ENCODE results near the gene SKOR1.

The SKOR1 gene

DNA sequence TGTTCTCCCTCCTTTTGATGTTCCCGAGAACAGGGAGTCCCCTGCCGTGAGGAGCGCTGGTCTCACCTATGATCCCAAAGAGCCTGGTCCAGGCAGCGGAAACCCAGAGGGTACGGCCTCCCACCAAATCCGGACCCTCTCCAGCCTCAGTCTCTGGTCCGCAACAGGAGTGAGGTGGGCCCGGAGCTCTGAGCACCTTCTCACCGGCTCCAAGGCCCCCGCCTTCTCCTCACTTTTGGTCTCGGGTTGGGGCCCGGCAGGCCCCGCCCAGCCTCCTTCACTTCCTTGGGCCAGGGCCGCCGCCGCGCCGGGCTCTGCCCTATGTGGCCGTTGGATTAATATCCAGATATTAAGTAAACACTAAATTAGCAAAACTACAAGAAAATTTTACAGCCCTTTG is 5.7 kb upstream of the SKOR1 start:
- DNase-seq: no peak

DNA sequence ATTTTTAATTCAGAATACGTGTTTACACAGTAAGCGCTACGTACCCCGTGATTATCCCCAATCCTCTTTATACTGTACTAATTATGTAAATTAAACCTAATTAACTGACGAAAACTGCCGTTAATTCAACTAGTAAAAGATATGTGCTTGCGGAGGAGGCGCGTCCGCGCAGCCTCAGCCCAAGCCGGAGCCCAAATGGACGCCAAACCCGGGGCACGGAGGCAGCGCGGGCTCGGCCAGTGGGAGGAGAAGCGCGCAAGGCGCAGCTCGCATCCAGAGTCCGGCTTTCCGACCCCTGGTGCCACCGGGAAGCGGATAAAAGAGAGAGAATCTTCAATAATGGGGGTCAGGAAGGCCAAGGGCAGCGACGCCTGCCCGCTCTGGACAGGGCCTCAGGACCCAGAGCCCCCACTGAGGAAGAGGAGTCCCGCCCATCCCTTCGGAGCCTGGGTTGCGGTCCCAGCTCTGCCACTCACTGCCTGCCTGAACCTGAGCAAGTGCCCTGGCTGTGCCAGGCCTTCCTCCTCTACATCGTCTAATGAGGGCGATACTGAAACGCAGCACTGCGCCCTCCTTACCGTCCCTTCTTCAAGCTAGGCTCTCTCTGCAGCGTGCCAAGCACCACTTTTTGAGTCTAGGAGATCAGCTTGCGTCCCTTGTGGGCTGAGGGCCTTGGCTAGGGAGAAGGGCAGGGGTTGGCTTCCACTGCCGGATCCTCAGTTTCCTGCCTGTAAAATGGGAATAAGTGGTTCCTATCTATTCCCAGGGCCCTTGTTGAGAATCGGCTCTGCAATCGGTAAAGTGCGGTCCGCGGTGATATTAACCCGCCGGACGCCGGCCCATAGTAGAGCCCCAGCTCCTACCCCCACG is 5.0 kb upstream of the SKOR1 start:
- DNase-seq: no peak

DNA sequence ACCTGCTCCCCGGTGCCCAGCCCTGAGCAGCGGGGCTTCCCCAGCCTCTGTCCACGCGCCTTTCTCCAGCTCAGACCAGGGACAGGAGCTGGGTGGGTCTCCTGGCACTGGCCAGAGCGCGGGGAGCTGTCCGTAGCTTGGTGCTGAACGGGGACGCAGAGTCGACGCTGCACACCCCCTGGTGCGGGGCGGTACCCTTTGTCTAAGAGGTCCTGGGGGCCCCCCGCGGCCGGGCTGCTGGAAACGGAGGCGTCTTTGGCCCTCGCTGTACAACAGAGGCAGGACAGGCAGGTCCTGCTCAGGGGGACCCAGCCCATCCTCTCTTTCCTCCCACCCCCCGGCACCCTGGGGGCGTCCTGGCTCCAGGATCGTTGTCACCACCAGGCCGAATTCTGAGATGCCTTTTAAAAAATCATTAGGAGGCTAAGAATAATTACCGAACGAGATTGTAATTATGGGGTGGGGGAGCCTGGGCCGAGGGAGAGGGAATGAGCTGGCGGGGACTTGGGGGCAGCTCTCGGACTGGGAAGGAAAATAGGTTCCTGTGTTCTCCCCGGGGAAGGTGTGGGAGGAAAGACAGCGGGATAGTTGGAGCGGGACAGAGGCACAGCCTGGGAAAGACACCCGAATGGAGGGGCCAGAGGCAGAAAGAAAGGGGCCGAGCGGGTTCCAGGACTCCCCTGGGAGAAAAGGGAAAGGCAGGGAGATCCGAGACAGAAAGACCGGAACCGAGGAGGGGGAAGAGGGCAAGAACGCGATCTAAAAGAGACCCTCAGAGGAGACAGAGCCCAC is 4.1 kb upstream of the SKOR1 start:
- DNase-seq: no peak

DNA sequence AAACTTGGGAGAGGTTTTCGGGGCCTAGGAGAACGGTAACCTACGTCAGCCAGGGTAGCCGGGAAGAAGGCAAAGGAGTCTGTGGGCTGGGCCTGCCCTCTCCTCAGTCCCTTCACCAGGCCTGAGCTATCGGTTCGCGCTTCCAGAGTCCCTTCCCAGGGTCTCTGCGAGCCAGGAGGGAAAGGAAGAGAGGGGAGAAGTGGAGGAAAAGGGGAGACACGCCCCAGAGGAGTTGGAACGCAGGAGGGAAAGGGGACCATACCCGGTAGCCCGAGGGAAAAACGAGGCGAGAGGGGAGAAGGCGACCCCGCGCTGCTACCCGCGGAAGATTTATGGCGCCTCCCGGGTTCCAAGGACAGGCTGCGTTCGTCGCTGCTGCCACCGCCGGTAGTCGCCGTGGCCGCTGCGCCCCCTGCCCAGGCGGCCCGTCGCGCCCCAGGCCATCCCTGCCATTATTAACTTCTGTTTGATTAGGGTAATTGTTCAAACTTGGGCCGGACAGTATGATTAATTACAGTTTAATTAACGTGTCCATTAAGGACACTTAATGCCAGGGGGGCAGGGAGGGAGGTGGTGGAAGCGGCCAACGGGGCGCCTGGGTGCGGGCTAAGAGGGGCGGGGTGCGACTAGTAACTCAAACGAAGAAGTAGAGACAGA is 3.4 kb upstream of the SKOR1 start:
- no peak for DNase-seq

DNA sequence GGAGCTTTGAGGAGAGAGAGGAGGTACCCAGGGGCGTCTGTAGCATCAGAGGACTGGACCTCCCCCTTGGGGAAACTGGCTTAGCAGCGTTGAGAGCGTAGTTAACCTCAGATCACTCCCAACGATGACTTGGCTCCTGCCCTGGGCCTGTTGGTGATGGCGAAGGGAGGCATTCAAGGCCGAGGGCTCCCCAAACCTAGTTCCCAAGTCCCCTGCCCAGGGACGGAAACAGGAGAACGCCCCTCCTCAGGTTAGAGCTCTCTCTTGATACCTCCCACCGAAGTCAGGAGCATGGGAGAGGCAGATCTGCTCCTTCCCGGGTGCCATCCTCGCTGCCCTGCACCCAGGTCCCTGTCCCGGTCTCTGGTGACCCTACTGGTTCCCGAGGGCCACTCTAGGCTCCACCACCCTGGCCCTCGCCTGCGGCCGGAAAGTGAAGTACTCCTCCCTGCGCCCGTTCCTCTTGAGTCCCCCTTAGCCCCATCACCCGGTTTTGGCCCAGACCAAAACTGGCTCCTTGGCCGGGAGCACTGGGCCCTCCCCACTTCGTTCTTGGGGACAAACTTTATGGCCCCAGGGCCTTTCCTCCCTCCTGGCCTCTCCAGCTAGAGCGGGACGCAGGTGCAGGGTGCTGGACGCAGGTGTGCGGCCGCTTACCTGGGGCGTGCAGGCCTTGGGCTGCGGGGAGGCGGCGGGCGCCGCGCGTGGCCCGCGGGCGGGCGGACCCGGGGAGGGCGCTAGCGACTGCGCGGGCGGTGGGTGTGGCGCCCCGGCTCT is 2.6 kb upstream of the SKOR1 start:
- no peak for DNase-seq

DNA sequence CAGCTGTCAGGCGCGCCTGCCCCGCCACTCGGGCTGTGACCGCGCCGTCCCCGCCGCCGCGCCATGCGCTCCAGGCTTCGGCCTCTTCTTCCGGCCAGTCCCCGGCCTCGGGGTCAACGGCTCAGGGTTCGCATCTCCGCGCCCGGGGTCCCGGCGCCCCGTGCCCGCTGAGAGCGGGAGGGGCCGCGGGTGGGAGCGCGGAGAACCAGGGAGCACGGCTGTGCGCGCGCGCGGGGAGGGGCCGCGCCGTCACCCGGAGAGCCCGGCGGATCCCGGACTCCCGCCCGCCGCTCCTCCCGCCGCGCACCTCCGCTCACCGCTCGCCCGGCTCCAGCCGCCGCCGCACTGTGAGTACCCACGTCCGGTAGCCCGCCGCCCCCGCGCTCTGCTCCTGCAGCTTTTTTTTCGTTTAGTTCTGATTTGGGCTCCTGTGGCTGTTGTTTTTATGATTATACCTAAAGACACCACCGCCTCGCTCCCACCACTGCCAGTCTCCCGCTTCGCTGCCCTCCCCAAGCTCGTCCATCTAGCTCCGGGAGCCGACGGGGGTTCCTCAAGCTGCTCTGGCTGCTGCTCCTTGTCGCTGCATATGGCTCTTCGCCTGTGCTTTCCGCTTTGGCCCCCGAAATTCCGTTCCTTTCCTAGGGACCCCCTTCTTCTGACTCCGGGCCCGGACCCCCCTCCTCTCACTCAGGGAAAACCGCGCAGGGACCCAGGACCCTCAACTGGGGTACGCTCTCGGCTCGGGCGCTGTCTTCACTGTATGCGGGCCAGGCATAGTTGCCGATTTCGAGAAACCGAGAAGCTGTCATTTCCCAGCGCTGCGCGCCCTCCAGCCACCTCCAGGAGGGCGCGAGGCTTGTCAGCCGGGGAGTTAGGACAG is 1.8 kb upstream of the SKOR1 start:
- DNase-seq: no peak

DNA sequence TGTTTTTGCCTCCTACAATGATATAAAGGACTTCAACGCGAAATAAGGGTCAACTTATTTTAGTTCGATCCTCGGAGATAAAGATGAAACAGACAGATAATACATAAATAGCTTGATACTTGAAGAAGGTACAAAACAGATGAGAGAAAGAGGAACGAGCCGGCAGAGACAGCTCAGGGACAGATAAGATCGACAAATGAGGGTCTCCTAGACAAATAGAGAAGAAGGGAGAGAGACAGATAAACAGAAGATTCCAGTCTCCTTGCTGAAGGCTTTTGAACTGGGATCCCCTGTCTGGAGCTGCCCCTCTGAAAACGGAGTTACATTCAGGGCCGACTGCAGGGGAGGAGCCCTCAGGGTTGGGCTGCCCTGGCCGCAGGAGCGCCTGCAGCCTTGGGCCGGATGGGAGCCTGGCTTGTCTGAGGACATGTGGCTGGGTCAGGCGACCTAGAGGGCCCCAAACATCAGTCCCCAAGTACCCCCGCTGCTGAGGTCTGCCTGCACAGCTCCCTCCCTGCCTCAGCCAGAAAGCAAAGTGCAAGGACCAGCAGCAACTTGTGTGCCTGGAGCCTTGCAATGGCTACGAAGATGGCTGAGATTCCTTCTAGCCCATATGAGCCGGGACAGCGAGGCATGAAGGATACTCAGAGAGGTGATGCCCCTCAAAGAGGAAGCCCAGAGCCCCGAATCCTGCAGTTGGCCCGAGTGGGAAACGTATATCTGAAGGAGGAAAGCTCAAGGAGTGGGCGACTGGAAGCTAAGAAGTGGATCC is 926 bp upstream of the SKOR1 start:
- no peak for DNase-seq

DNA sequence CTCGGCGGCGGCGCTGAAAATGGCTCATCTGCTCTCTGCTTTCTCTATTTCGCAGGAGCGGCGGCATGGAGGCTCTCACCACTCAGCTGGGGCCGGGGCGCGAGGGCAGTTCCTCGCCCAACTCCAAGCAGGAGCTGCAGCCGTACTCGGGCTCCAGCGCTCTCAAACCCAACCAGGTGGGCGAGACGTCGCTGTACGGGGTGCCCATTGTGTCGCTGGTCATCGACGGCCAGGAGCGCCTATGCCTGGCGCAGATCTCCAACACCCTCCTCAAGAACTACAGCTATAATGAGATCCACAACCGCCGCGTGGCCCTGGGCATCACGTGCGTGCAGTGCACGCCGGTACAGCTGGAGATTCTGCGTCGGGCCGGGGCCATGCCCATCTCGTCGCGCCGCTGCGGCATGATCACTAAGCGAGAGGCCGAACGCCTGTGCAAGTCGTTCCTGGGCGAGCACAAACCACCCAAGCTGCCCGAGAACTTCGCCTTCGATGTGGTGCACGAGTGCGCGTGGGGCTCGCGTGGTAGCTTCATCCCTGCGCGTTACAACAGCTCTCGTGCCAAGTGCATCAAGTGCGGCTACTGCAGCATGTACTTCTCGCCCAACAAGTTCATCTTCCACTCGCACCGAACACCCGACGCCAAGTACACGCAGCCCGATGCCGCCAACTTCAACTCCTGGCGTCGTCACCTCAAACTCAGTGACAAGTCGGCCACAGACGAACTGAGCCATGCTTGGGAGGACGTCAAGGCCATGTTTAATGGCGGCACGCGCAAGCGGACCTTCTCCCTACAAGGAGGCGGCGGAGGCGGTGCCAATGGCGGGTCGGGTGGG is 790 bp downstream of the SKOR1 start:
- no peak for DNase-seq

DNA sequence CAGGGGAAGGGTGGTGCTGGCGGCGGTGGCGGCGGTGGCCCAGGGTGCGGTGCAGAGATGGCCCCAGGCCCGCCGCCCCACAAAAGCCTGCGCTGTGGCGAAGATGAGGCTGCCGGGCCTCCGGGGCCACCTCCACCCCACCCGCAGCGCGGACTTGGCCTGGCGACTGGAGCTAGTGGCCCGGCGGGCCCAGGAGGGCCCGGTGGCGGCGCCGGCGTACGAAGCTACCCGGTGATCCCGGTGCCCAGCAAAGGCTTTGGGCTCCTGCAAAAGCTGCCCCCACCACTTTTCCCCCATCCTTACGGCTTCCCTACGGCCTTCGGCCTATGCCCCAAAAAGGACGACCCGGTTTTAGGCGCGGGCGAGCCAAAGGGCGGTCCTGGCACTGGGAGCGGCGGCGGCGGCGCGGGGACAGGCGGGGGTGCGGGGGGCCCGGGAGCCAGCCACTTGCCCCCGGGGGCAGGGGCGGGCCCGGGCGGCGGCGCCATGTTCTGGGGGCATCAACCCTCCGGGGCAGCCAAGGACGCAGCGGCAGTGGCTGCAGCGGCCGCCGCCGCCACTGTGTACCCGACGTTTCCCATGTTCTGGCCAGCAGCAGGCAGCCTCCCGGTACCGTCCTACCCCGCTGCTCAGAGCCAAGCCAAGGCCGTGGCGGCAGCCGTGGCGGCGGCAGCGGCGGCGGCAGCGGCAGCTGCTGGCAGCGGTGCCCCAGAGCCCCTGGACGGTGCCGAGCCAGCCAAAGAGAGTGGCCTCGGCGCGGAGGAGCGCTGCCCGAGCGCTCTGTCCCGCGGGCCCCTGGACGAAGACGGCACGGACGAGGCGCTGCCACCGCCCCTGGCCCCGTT is 1.6 kb downstream of the SKOR1 start:
- DNase-seq: no peak

DNA sequence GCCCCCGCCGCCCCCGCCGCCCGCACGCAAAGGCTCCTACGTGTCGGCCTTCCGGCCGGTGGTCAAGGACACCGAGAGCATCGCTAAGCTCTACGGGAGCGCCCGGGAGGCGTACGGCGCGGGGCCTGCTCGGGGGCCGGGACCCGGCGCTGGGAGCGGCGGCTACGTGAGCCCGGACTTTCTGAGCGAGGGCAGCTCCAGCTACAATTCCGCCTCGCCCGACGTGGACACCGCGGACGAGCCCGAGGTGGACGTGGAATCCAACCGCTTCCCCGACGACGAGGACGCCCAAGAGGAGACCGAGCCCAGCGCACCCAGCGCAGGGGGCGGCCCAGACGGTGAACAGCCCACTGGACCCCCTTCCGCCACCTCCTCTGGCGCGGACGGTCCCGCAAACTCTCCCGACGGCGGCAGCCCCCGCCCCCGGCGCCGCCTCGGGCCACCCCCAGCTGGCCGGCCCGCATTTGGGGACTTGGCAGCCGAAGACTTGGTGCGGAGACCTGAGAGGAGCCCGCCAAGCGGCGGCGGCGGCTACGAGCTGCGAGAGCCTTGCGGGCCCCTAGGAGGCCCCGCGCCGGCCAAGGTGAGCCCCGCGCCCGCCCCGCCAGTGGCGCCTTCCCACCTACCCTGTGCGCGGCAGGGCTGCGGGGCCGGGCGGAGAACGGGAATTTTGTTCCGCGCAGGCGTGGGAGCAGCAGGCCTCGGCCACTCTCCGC is 2.4 kb downstream of the SKOR1 start:
- no peak for DNase-seq

DNA sequence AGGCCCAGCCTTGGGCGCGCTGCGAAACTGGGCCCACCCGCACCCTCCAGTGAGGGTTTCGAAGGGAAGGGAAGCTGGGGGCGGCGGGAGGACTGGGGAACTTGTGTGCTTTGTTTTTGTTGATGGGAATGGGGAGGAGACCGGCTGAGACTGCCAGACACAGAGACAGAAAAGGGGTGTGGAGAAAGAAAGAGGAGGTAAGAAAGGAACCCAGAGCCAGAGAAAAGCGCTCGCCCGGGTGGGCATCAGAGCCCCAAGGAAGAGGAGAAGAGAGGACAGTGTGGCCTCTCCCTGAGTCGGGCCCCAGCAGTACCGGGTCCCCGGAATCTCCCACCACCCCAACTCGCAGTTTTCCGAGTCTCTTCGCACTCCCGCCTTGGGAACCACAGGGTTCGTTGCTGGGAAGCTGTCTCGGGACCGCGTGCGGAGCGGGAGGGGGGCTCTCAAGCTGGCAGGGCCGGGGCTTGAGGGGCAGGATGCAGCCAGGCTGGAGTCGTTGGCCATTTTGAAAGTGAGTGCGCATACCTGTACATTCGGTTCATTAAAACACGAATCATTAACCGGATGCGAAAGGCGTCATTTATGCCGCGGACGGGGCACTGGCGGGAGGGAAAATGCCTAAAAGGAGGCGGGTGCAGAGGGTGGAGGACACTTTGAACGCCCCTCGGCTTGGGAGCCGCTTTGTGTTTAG is 3.1 kb downstream of the SKOR1 start:
- DNase-seq: no peak

DNA sequence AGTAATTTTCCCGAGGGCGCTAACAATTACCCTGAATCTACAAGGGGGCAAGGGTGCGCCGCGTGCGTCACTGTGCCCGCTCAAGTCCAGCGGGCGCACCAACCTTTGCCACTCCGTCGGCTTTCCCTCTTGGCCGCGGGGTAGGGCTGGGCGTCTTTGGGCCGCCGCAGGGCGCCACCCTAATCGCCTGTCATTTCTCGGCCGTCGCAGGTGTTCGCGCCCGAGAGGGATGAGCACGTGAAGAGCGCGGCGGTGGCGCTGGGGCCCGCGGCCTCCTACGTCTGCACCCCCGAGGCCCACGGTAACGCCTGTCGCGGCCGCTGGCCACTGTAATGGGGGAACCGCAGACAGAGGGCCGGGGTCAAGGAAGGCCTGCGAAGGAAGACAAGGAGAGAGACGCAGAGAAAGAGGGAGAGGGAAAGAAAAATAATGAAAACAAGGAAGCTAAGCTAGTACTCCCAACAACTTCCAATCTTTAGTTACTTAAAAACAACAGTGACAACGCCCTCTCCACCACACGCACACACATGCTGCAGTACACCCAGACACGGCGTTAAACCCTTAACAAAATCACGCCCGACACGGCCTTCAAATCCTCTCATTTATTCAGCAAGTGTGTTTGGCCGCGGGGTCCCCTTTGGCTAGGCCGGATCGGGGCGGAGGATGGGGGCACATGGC is 3.8 kb downstream of the SKOR1 start:
- DNase-seq: no peak

DNA sequence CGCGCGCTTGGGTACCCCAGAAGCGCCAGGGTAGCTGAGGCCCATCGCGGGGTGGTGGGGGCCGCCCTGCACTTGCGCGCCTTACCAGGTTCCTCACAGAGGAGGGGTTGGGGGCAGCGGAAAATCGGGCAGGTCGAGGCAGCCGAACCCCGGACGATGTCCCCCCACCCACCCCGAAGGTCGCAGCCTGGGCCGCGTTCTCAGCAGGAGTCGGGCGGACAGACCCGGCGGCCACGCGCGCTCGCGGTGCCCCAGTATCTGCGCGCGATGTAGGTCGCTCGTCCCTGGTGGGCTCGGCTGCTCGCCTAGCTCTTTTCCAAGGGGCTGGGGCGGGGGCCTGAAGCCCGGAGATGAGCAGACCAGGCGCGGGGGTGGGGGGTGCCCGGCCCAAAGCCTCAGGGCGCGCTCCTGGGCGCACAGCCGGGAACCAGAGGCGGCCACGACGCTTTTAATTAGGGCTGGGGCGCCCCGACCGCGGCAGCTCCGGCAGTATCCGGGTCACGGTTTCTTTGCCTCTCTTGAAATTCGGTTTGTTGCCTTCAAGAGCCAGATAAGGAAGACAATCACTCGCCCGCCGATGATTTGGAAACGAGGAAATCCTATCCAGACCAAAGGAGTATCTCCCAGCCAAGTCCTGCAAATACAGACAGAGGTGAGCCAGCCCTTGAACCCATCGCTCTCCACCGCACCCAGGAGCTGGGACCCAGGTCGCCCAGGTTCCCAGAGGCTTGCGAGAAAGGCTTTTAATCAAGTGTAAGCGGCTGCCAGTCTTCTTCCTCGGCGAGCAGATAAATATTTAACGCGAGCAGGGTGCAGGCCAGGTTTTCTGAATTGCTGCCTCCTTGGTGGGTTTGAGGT is 4.6 kb downstream of the SKOR1 start:
- DNase-seq: no peak

DNA sequence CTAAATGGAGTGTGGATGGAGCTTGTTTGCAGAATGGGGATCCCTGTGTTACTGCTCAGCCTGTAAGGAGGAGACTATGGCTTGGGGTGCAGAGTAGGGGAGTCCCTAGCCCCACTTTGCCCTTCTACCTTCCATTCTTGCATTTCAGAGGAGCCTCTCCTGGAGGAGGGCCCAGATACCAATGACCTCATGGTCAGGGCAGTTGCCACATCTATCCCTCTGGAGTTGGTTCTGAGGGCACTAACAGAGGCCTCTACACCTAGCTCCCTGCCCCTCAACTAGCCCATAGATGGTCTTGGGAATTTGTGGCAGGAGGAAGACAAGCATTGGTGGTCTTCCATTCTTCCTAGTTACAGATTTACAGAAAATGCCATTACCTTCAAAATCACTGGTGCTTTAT is 6.1 kb downstream of the SKOR1 start:
- no peak for DNase-seq

DNA sequence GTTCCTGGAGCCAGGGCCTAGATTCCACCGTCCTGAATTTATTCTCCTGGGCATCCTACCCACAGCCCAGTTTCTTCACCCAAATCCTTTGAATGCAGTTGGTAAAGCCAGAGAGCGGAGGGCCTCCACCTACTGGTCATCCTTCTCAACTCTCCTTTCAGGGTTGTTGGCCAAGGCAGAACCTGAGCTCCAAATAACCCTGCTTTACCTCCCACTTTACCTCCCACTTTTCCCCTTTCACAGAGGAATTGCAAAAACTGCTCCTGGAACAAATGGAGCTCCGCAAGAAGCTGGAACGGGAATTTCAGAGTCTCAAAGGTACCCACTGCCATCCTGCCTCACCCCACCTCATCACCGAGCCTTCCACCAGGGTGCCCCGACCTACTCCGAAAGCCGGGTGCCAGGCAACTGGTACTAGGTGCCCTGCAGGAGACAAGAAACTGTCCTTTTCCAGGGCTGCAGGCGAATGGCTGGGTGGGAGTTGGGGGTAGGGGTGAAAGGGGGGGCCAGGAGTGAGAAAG is 6.8 kb downstream of the SKOR1 start:
- DNase-seq: no peak

All from NCI-H2107 (cell line).